ENCODE data around the gene AKAP8L. TPM values are rescaled to one million over a fixed set of nuclear protein-coding genes. Genes with fewer than 3 reads are reported as not detected.
A peak's percentile ranks its signal among the peaks of the same experiment; 100 is the strongest.

Gene AKAP8L
- total and polyA plus RNA-seq, 2 of the 8 experiments (the other 6 are each of a cell fraction or from before 2014, with no cell fraction given) = 75.1 to 138 TPM

DNA sequence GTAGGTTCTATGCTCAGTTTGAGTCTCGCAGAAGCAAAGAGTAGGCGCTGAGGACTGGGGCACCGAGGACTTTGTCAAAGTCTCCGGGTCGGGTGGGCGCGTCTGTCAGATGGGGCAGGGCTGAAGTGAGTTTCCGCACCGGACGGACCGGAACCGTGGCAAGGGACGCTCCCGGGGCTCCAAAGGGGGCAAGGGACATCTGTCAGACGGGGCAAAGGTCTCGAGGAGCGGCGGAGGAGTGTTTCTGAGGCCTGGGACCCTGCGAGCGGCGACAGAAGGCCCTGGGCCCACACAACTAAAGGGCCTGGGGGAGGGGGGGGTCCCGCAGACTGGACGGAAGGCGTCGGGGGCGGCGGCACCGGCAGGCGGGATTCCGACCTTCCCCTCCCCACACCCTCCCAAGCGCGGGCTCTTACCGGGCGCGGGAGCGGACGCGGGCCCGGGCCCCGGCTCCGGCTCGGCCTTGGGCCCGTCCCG is 13.3 kb upstream of the AKAP8L start (continued):
- TF ChIP-seq SIN3A (conservative IDR thresholded peaks at IDR 0.05 in 1 of 2, IDR thresholded peaks at IDR 0.05 in 1 of 2; ENCODE audit: low read depth in 1 of 2, low read length in 2 of 2) (0 out of 4 replicates have a peak, but pooled peaks of 1 of the 2 experiments have one; percentile 24), POU5F1 (IDR thresholded peaks at IDR 0.05; ENCODE audit: low read depth, low read length) (no peak)

Data from H1 (cell line).